Left ventricle myocardium inferior (tissue), 1 donor: ENCODE results near the gene SH3TC1. TPM values are rescaled to one million over a fixed set of nuclear protein-coding genes. Genes with fewer than 3 reads are reported as not detected.

ENCODE experiments used
- DNase-seq: peaks from one replicate; pipeline ENCODE4 v3.0.0-alpha.2; 2020
- H3K27ac ChIP-seq: fragments of 200-600 bp; replicated peaks from 2 replicates; pipeline ENCODE4 v1.8.0; 2021
- H3K27me3 ChIP-seq: fragments of 200-600 bp; 2 replicates; pipeline ENCODE4 v1.8.0; 2021; ENCODE audit warnings: low read depth
- H3K36me3 ChIP-seq: fragments of 200-600 bp; 2 replicates; pipeline ENCODE4 v1.8.0; 2021
- H3K4me1 ChIP-seq: fragments of 200-600 bp; 2 replicates; pipeline ENCODE4 v1.8.0; 2021
- H3K4me3 ChIP-seq: fragments of 200-600 bp; 2 replicates; pipeline ENCODE4 v1.8.0; 2021; ENCODE audit warnings: mild to moderate bottlenecking, moderate library complexity
- H3K9me3 ChIP-seq: fragments of 200-600 bp; replicated peaks from 2 replicates; pipeline ENCODE4 v1.8.0; 2021
- CTCF ChIP-seq: fragments of 200-600 bp; IDR thresholded peaks from 2 replicates; pipeline ENCODE4 v1.8.0; 2021; ENCODE audit warnings: antibody characterized with exemption, mild to moderate bottlenecking, borderline replicate concordance
- intact Hi-C: fragments of 100-400 bp; cut with micrococcal nuclease; formaldehyde crosslinking; loops from one replicate; pipeline ENCODE4 v1.11.0; 2022
- total RNA-seq: library from RNA; stranded (reverse); fragmentation: NEBNext Ultra II Directional; extraction: Animal tissue kit (Norgen Biotek cat#: 25700); gene quantifications from one replicate; pipeline ENCODE4 v1.2.1, GENCODE V29; 2021
- donor health status: DM: no; HTN: yes; CAD: no; lungs with severe emphysema.

The SH3TC1 gene
- total RNA-seq, 1 donor from 2014 or later: 13.6 TPM

GRCh38 chr4:8210616-8211015 is 11.5 kb downstream of the SH3TC1 start:
- Histone ChIP-seq H3K4me1 (peaks cover 16% of the 10 kb centered on the region), H3K27me3 (no peaks in the 10 kb centered on the region), H3K4me3 (no peak overlapping the region), H3K9me3 (no peaks in the 10 kb centered on the region), H3K36me3 (peaks cover 13% of the 10 kb centered on the region), H3K27ac (no peak overlapping the region)
- intact Hi-C loops: no loop called here
- no peak for DNase-seq
- TF ChIP-seq CTCF: no peak

- H3K36me3 ChIP-seq: peaks cover 13% of the 10 kb centered on the region
- no peak overlapping the region for H3K27ac ChIP-seq
- H3K9me3 ChIP-seq: no peaks in the 10 kb centered on the region
- no peaks in the 10 kb centered on the region for H3K27me3 ChIP-seq
- peaks cover 16% of the 10 kb centered on the region for H3K4me1 ChIP-seq
- no peak for DNase-seq
- intact Hi-C loops: no loop called here
- no peak for TF ChIP-seq CTCF
- no peak overlapping the region for H3K4me3 ChIP-seq
These were observed 12.2 kb downstream of the SH3TC1 start for GRCh38 chr4:8211251-8211650.

- TF ChIP-seq CTCF: no peak
- H3K27me3 ChIP-seq: no peaks in the 10 kb centered on the region
- H3K36me3 ChIP-seq: peaks cover 19% of the 10 kb centered on the region
- DNase-seq: no peak
- H3K4me3 ChIP-seq: no peak overlapping the region
- H3K9me3 ChIP-seq: no peaks in the 10 kb centered on the region
- H3K27ac ChIP-seq: no peak overlapping the region
- peaks cover 16% of the 10 kb centered on the region for H3K4me1 ChIP-seq
- intact Hi-C loops: no loop called here
These were observed 12.9 kb downstream of the SH3TC1 start for GRCh38 chr4:8211737-8212581.

GRCh38 chr4:8212622-8213021 is 13.5 kb downstream of the SH3TC1 start:
- no peaks in the 10 kb centered on the region for H3K9me3 ChIP-seq
- H3K4me3 ChIP-seq: no peak overlapping the region
- H3K36me3 ChIP-seq: peaks cover 25% of the 10 kb centered on the region
- intact Hi-C loops: no loop called here
- H3K27me3 ChIP-seq: no peaks in the 10 kb centered on the region
- DNase-seq: no peak
- TF ChIP-seq CTCF: no peak
- peaks cover 16% of the 10 kb centered on the region for H3K4me1 ChIP-seq
- H3K27ac ChIP-seq: no peak overlapping the region

- Histone ChIP-seq H3K36me3 (peaks cover 29% of the 10 kb centered on the region), H3K27me3 (no peaks in the 10 kb centered on the region), H3K27ac (no peak overlapping the region), H3K4me3 (no peak overlapping the region), H3K4me1 (peaks cover 16% of the 10 kb centered on the region), H3K9me3 (no peaks in the 10 kb centered on the region)
- no peak for TF ChIP-seq CTCF
- DNase-seq: no peak
- intact Hi-C loops: no loop called here
These were observed 14.0 kb downstream of the SH3TC1 start for GRCh38 chr4:8213121-8213520.
